ENCODE data around the gene CEP164.
"Not testable (repeated sequence)": the region's sequence is repeated elsewhere in the genome, so short reads cannot be mapped to it uniquely, and the experiment has no call there.

CEP164 gene

GRCh38 chr11:117303646-117304315 is 23.9 kb upstream of the CEP164 start:
- no peak for DNase-seq (ENCODE audit: low read depth in 2 of 2)

DNA sequence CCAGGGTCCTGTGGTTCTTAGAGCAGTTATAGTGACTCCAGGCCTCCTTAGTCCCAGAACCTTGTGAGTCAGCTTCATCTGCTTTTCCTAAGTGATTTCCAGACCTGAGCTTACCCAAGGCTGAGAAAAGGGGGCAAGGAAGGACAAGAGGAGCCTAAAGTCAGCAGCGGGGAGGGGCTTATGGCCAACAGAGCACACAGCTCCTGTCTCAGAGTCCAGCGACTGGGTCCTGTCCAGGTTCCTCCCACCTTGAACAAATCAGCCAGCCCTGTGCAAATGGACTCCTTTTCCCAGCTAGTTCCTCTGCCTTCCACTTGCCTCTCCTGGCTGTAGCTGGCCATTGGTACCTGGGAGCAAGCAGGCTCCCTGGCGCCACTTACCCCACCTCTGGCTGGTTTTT is 22.5 kb upstream of the CEP164 start:
- DNase-seq (ENCODE audit: low read depth in 2 of 2), result no peak

- no peak for DNase-seq (ENCODE audit: low read depth in 2 of 2)
Observed at GRCh38 chr11:117309310-117309709, 18.3 kb upstream of the CEP164 start.

GRCh38 chr11:117313091-117313490 is 14.6 kb upstream of the CEP164 start:
- no peak for DNase-seq (ENCODE audit: low read depth in 2 of 2)

DNA sequence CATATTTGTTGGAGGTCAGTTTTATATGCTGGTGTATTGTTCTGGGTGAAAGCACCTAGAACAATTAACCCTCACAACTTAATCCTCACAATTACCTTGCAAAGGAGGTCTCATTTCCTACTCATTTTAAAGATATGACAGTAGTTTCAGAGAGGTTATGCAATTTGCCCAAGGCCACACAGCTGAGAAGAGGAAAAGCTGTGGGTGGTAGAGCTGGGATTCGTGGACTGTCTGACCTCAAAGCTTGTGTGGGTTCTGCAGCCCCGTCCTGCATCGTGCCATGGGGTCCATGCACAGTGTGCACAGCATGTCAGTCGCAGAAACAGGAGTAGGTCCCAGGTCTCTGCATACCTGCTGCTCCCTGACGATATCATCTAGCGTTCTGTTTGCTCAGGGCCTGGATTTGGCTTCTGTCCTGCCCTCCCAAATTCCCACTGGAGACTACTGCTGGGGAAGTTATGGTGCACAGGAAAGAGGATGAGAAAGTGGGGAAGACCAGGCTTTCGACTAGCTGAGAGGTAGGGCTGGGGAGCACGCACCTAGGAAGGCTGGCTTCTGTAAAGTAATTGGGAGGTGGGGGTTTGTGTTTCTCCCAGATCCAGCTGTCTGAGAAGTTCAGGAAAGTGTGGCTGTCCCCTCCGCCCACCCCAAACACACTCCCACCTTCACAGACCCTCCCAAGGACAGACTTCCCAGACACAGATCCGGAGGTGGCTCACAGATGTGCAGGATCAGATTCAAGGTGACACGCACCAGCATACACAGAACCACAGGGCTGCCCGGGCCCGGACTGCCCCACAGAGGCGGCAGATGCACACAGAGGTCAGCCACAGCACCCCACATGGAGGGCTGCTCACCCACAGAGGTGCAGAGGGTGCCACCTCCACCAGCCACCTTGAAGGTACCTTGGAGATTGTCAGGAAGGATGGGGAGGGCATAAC is 13.6 kb upstream of the CEP164 start:
- no peak for DNase-seq (ENCODE audit: low read depth in 2 of 2)

DNA sequence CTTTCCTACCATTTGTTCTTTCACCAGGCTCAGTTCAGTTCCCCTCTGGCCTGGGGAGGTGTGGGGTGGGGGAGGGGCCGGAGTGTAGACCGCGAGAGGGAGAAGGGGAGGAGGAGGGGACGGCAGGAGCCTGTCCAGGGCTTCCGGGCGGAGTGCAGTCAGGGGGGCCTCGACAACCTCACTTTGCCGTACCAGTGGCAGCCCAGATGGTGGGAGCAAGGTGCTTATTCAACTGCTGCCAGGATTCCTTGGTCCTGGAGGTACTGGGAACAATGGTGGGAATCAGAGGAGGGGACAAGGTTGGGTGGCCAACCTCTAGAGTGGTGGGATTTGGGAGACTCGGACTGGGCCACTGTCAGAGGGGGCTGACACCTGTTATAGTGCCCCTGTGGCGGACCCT is 12.8 kb upstream of the CEP164 start:
- DNase-seq (ENCODE audit: low read depth in 2 of 2), result no peak

DNA sequence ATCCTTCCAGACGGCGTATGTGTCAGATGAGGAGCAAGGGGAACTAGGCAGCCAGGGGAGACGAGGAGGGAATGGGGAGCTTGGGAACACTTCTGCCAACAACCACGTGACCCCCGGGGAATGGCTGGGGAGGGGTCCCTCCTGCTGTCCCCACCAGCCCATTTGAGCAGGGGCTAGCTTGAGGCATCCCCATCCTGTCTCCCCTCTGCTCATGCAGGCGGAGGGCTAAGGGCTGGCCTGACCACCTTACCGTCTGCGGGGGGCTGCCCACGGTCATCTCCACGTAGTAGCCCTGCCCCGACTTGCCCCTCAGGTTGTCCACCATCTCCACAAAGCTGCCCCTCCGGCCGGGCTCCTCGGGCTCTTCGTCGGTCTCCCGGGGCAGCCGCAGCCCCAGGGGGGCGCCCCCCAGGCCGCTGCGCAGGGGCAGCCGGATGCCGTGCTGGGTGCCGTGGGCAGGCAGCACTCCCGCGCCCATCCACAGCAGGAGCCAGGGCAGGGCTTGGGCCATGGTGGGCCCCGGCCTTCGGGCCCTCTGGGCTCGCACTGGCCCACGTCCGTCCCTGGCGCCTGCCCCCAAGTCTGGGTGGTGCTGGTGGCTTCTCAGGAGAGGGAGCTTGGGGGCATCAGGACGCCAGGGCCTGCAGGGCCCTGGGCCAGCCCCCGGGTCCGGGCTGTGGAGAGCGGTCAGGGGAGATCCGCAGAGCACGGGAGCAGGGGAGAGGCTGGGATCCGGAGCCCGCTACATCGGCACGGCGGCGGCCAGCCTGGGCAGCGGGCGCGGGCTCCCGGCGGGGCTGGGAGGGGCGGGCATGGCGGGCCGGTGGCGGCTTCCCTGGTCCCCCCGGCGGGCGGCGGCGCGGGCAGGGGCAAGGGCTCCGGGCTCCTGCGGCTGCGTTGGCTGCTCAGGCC is 12.1 kb upstream of the CEP164 start:
- DNase-seq (ENCODE audit: low read depth in 2 of 2), result no peak

DNA sequence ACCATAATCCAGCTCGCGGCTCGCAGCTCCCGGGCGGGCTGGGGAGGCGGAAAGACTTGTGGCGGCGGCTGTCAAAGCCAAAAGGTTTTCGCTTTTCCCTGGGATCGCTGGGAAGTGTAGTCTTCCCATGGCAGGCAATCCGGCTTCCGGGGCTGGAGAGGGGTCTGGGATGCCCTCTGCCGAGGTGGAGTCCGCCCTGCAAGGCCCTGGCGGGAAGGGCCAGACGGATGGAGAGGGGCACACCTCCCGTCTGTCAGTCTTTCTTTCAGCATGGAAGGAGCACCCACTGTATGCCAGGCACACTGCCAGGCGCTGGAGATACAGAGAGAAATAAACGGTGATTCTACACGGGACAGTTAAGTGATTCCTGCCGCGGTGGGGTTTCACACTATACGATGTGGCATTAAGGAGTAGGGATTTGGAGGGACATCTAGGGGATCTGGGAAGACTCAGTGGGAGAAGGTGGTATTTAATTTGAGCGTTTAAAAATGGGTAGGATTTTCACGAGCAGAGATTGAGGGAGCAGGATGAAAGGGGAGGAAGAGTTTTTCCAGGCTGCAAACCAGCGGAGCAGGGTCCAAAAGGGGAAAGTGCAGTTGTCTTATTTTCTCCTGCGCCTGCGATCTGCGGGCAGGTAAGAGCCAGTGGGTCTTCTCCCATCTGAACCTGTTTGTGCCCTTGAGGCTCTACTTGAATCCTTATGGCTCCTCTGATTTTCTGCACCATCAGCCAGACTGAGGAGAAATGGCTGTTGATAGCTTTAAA is 11.3 kb upstream of the CEP164 start, which contains the start of gene BACE1:
Gene BACE1 (minus strand): TSS at position 60 of the 765 bp plus-strand sequence. CDS start 461 bp downstream, outside the sequence.
- no peak for DNase-seq (ENCODE audit: low read depth in 2 of 2)

GRCh38 chr11:117318738-117319137 is 8.9 kb upstream of the CEP164 start:
- DNase-seq (ENCODE audit: low read depth in 2 of 2), result no peak

- DNase-seq (ENCODE audit: low read depth in 2 of 2), result no peak
Observed at GRCh38 chr11:117319214-117319840, 8.3 kb upstream of the CEP164 start.

DNA sequence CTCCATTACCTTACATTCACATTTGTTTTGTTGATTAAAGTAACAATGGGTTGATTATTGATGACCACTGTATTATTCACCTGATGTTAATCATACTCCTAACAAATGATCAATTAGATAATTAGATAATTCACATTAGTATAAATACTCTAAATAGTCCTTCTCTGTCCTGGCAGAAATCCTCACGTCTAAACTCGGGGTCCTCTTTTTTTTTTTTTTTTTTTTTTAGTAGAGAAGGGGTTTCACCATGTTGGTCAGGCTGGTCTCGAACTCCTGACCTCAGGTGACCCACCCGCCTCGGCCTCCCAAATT is 443 bp upstream of the CEP164 start:
- not testable (repeated sequence) for DNase-seq (ENCODE audit: low read depth in 2 of 2)

GRCh38 chr11:117328375-117329010 is 839 bp downstream of the CEP164 start:
- DNase-seq (ENCODE audit: low read depth in 2 of 2), result no peak

- no peak for DNase-seq (ENCODE audit: low read depth in 2 of 2)
Observed at GRCh38 chr11:117332843-117333242, 5.2 kb downstream of the CEP164 start.

DNA sequence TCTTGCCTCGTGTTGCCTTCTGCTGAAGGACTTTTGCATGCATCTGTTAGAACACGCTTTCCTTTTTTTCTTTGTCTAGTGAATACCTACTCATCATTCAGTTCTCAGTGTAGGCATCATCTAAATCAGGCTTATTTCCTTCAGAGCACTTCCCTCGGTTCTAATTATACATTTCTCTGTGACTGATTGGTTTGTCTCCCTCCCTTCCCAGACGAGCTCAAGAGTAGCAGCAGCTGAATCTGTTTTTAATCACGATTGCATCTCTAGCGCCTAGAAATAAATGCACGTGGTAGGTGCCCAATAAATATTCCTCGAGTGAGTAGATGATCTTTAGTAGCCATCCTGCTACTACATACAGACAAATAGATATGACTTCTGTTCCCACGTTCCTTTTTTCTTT is 6.3 kb downstream of the CEP164 start:
- no peak for DNase-seq (ENCODE audit: low read depth in 2 of 2)

- DNase-seq (ENCODE audit: low read depth in 2 of 2), result no peak
Observed at GRCh38 chr11:117334896-117335295, 7.2 kb downstream of the CEP164 start.

DNA sequence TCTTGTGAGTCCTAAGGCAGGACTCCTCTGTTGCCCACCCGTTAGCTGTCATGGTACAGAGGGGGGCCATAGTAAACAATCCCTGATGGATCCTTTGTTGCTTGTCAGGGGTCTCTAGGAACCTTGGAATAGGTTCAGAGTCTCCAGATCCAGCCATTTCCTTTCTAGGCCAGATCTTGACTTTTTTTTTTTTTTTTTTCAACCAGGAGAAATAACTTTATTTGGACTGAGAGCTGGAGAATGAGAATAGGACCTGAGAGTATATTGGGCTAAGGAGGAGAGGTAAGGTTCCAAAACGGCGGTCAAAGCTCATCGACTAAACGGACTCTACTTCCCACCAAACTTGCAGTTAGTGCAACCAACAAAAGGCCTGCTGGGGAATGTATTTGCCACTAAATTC is 7.7 kb downstream of the CEP164 start:
- DNase-seq (ENCODE audit: low read depth in 2 of 2), result no peak

DNA sequence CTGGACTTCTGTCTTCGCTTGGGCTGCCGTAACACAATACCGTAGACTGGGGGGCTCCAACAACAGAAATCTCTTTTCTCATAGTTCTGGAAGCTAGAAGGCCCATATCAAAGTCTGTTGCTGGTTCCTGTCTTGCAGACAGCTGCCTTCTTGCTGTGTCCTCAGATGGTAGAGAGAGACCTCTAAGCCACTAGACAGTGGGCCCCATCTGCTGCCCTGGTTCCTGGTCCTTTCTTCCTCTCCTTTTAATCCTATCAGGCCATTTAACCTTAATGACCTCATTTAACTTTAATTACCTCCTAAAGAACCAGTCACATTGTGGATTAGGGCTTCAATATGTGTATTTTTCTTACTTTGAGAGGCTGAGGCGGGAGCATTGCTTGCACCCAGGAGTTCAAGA is 9.4 kb downstream of the CEP164 start:
- no peak for DNase-seq (ENCODE audit: low read depth in 2 of 2)

- DNase-seq (ENCODE audit: low read depth in 2 of 2), result no peak
Observed at GRCh38 chr11:117345039-117345438, 17.4 kb downstream of the CEP164 start.

DNA sequence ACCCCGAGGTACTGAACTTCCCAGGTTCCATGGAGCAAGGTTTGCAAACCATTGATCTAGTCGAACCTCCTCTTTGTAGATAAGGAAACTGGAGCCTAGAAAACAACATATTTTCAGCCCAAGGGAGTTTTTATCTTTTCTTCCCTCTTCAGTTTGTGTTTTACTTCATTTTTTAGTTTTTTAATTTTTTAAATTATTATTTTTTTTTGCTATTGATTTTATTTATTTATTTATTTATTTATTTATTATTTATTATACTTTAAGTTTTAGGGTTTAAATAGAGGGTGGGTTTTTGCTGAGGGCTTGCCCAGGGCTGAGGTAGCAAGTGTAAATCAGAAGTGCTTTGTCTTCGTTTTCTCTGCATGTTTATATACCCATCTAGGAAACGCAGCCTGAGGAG is 26.9 kb downstream of the CEP164 start:
- no peak for DNase-seq (ENCODE audit: low read depth in 2 of 2)

DNA sequence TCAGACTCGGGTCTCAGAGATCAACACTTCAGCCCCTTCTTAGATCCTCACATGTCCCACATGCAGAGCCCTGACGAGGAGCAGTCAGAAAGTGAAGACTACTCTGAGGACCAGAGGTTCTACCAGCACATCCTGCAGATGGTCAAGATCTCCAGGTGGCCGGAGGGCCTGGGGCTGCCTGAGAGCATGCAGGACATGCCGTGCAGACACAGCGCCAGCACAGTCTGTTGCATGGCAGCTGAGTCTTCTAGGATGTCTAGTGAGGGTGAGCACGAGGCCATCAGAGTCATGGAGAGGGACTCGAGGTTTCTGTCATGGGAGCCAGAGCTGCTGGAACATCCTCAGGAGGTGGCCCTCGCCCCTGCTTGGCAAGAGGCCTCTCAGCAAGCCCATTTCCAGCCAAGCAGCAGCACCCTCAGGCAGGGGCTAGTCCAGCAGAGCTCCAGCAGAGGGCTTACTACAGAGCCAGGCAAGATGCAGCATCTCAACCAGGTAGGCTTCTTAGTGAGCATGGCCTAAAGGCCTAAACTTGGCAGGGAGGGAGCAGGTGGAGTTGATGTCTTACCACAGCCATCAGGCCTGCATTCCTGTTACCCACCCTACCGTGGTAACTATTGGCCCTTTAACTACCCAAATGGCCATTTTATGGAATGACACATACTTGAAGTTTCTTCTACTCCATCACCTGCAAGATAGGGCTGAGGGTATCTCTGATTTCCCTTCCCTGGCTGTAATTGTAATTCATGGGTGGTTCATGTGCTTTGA is 28.7 kb downstream of the CEP164 start:
- no peak for DNase-seq (ENCODE audit: low read depth in 2 of 2)

All from stimulated activated CD4-positive, alpha-beta T cell treated with anti-CD3 and anti-CD28 coated beads, Interleukin-15, amount 100 ng/mL, for 48 hours (primary cell).